Thoracic aorta (tissue), 2 donors: ENCODE results near the gene MLLT10. TPM values are rescaled to one million over a fixed set of nuclear protein-coding genes. Genes with fewer than 3 reads are reported as not detected.

Experiments used
- ATAC-seq: fragments of 150-250 bp; one replicate; pipeline ENCODE4 v1.8.0; 2017; ENCODE audit warnings: low read depth; ENCODE audit not compliant: insufficient number of reproducible peaks, low FRiP score
- DNase-seq: peaks from one replicate; pipeline ENCODE4 v3.0.0-alpha.2; 2020; ENCODE audit warnings: low spot score
- H3K27ac ChIP-seq, 2 donors: fragments of 200-600 bp; sonication (generic); 1 replicate in 1 of 2; 2 replicates in 1 of 2; pipeline ENCODE4 v1.5.1; 2016; ENCODE audit warnings: mild to moderate bottlenecking in 2 of 2, moderate library complexity in 2 of 2
- H3K27me3 ChIP-seq: fragments of 200-600 bp; sonication (generic); replicated peaks from 2 replicates; pipeline ENCODE4 v1.6.0; 2016; ENCODE audit warnings: mild to moderate bottlenecking; ENCODE audit not compliant: insufficient read depth
- H3K36me3 ChIP-seq: fragments of 200-600 bp; sonication (generic); one replicate; pipeline ENCODE4 v1.5.1; 2016
- H3K4me1 ChIP-seq, 2 donors: fragments of 200-600 bp; sonication (generic); 1 replicate in 1 of 2; 2 replicates in 1 of 2; pipeline versions ENCODE4 v1.5.1 to v1.6.0; 2016; ENCODE audit warnings: low read depth in 2 of 2, mild to moderate bottlenecking in 1 of 2; ENCODE audit not compliant: control insufficient read depth in 1 of 2
- H3K4me3 ChIP-seq: fragments of 200-600 bp; sonication (generic); 2 replicates; pipeline ENCODE4 v1.5.1; 2016; ENCODE audit warnings: mild to moderate bottlenecking
- H3K9me3 ChIP-seq: fragments of 200-600 bp; sonication (generic); 2 replicates; pipeline ENCODE4 v1.5.1; 2016
- CTCF ChIP-seq: fragments of 200-600 bp; sonication (generic); IDR thresholded peaks from one replicate; pipeline ENCODE4 v1.5.1; 2019; ENCODE audit warnings: antibody characterized with exemption
- total RNA-seq, 2 donors: library from RNA; depleted of rRNA; stranded (reverse); fragments of >200 nt; gene quantifications; one replicate each; pipeline versions ENCODE4 v1.1.0 to v1.2.3, GENCODE V29; 2016

Gene MLLT10
- total RNA-seq, 2 donors from 2014 or later = 35.1 to 54.7 TPM

DNA sequence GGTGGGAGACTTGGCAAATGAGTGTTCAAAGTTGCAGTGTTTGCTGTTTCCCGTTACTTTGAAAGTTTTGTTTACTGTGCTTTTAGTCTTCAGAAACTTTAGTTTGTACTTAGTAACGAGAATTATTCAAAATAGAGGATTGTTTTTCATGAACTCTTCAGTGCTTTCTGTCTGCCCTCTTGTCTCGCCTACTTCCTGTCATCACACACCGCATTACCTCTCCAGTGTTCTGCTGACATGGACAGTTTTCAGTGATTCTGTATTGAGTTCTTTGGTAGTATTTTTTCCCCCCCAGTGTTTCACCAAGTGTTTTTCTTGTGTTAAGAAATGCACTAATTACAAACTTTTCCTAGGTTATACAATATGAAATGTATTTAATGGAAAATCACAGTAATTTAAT, 207.0 kb downstream of the MLLT10 start:
- TF ChIP-seq CTCF = no peak
- Histone ChIP-seq H3K27me3 (no peaks in the 10 kb centered on the region), H3K4me1 (no peaks in the 10 kb centered on the region), H3K27ac (no peak overlapping the region), H3K36me3 (peaks cover 36% of the 10 kb centered on the region), H3K4me3 (no peak overlapping the region), H3K9me3 (no peaks in the 10 kb centered on the region)
- ATAC-seq (no peak), DNase-seq (no peak)

- DNase-seq (no peak), ATAC-seq (no peak)
- H3K4me3 ChIP-seq = no peak overlapping the region
- H3K4me1 ChIP-seq = no peaks in the 10 kb centered on the region
- no peak overlapping the region for H3K27ac ChIP-seq
- H3K36me3 ChIP-seq = peaks cover 29% of the 10 kb centered on the region
- TF ChIP-seq CTCF = no peak
- H3K9me3 ChIP-seq = no peaks in the 10 kb centered on the region
- H3K27me3 ChIP-seq = no peaks in the 10 kb centered on the region
These were observed 208.8 kb downstream of the MLLT10 start for GRCh38 chr10:21742740-21743412.

DNA sequence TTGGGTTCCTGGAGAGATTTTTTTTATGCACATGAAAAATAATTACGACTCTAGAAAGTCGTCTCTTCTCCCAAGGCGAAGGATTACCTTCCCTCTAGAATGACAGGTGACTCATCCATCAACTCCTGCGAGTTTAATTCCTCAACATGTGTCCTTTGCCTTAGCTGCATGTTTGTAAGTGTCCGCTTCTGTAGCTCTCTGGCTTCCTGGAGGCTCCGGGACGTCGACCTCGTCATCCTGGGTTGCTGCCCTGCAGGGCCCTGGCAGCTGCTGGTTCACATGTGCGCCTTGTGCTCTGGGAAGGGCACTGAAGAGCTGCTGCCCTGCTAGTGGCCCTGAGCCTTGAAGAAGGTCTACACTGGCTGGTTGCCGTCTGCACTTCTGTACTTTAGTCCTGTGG, 210.2 kb downstream of the MLLT10 start:
- no peak for DNase-seq
- ATAC-seq = no peak
- Histone ChIP-seq H3K4me3 (no peak overlapping the region), H3K36me3 (peaks cover 29% of the 10 kb centered on the region), H3K9me3 (no peaks in the 10 kb centered on the region), H3K4me1 (no peaks in the 10 kb centered on the region), H3K27me3 (no peaks in the 10 kb centered on the region), H3K27ac (no peak overlapping the region)
- TF ChIP-seq CTCF = no peak

- Histone ChIP-seq H3K9me3 (no peaks in the 10 kb centered on the region), H3K4me3 (no peak overlapping the region), H3K27ac (no peak overlapping the region), H3K4me1 (no peaks in the 10 kb centered on the region), H3K27me3 (no peaks in the 10 kb centered on the region), H3K36me3 (peaks cover 25% of the 10 kb centered on the region)
- DNase-seq (no peak), ATAC-seq (no peak)
- no peak for TF ChIP-seq CTCF
These were observed 212.1 kb downstream of the MLLT10 start for GRCh38 chr10:21746118-21746517.

DNA sequence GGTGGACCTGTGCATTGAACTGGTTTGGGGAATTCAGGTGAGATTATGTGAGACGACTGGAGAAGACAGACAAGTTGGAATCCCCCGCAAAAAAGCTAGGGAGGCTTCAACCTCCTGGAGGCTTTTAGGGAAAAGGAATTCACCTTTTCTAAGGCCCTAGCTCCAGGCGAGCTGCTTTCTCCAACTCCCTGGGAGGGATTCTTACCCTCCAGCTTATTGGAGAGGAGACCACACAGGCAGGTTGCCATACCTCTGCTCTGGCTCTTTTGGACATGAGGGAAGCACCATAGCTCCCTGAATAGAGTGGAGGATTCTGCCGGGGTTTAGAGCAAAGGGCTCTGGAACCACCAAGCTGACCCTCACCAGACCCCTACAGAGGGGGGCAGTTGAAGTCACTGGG, 213.8 kb downstream of the MLLT10 start:
- TF ChIP-seq CTCF = no peak
- Histone ChIP-seq H3K4me1 (no peaks in the 10 kb centered on the region), H3K9me3 (no peaks in the 10 kb centered on the region), H3K4me3 (no peak overlapping the region), H3K36me3 (peaks cover 13% of the 10 kb centered on the region), H3K27me3 (no peaks in the 10 kb centered on the region), H3K27ac (no peak overlapping the region)
- DNase-seq (no peak), ATAC-seq (no peak)
